Suprapubic skin (tissue), 3 donors: ENCODE results near the gene FRAS1.
"Not testable (repeated sequence)": the region's sequence is repeated elsewhere in the genome, so short reads cannot be mapped to it uniquely, and the experiment has no call there.

Experiments
- EP300 ChIP-seq: sonication (generic); formaldehyde crosslinking; IDR thresholded peaks from one replicate; pipeline ENCODE4 v1.6.1; 2017; ENCODE audit warnings: antibody characterized with exemption
- POLR2A ChIP-seq, 2 donors: fragments of 450-650 bp; IDR thresholded peaks; one replicate each; pipeline ENCODE4 v1.6.1; 2017; ENCODE audit warnings: antibody characterized with exemption in 2 of 2, mild to moderate bottlenecking in 2 of 2, moderate library complexity in 2 of 2
- TF ChIP-seq, protein P1 (sequence below), 2 donors: fragments of 200-600 bp in 1 of 2; fragments of 450-650 bp in 1 of 2; sonication (generic) in 1 of 2; IDR thresholded peaks; one replicate each; pipeline ENCODE4 v1.5.1; 2016 to 2019; ENCODE audit warnings: antibody characterized with exemption in 2 of 2, mild to moderate bottlenecking in 1 of 2, moderate library complexity in 1 of 2

DNA sequence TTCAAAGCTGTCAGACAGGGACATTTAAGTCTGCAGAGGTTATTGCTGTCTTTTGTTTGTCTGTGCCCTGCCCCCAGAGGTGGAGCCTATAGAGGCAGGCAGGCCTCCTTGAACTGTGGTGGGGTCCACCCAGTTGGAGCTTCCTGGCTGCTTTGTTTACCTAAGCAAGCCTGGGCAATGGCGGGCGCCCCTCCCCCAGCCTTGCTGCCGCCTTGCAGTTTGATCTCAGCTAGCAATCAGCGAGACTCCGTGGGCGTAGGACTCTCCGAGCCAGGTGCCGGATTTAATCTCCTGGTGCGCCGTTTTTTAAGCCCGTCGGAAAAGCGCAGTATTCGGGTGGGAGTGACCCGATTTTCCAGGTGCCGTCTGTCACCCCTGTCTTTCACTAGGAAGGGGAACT is 250.1 kb downstream of the FRAS1 start:
- not testable (repeated sequence) for TF ChIP-seq POLR2A (IDR thresholded peaks at IDR 0.05); EP300
- TF ChIP-seq, protein P1, sequence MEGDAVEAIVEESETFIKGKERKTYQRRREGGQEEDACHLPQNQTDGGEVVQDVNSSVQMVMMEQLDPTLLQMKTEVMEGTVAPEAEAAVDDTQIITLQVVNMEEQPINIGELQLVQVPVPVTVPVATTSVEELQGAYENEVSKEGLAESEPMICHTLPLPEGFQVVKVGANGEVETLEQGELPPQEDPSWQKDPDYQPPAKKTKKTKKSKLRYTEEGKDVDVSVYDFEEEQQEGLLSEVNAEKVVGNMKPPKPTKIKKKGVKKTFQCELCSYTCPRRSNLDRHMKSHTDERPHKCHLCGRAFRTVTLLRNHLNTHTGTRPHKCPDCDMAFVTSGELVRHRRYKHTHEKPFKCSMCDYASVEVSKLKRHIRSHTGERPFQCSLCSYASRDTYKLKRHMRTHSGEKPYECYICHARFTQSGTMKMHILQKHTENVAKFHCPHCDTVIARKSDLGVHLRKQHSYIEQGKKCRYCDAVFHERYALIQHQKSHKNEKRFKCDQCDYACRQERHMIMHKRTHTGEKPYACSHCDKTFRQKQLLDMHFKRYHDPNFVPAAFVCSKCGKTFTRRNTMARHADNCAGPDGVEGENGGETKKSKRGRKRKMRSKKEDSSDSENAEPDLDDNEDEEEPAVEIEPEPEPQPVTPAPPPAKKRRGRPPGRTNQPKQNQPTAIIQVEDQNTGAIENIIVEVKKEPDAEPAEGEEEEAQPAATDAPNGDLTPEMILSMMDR (IDR thresholded peaks at IDR 0.05) = not testable (repeated sequence)
